ENCODE data around the gene UNK.
"Not testable (repeated sequence)": the region's sequence is repeated elsewhere in the genome, so short reads cannot be mapped to it uniquely, and the experiment has no call there.

Gene UNK

GRCh38 chr17:75854101-75854748, 69.6 kb downstream of the UNK start:
- TF ChIP-seq CTCF (IDR thresholded peaks at IDR 0.05; ENCODE audit: low read depth, low read length) = no peak
- DNase-seq (ENCODE audit: extremely low read depth, low read depth) = no peak

GRCh38 chr17:75854881-75855309, 70.3 kb downstream of the UNK start:
- TF ChIP-seq CTCF (IDR thresholded peaks at IDR 0.05; ENCODE audit: low read depth, low read length) = no peak; the same call in 1 of the 2 replicates
- DNase-seq (ENCODE audit: extremely low read depth, low read depth) = no peak

GRCh38 chr17:75855310-75856061, 70.9 kb downstream of the UNK start, which contains the start of gene WBP2:
Gene WBP2 (minus strand): TSS chr17:75855335. CDS start chr17:75855297, 38 bp downstream.
- DNase-seq (ENCODE audit: extremely low read depth, low read depth) = peak; percentile 99
- TF ChIP-seq CTCF (IDR thresholded peaks at IDR 0.05; ENCODE audit: low read depth, low read length) = peak; percentile 14

GRCh38 chr17:75856062-75856756, 71.6 kb downstream of the UNK start:
- no peak for DNase-seq (ENCODE audit: extremely low read depth, low read depth)
- TF ChIP-seq CTCF (IDR thresholded peaks at IDR 0.05; ENCODE audit: low read depth, low read length) = no peak

- not testable (repeated sequence) for DNase-seq (ENCODE audit: extremely low read depth, low read depth)
These were observed 74.8 kb downstream of the UNK start for GRCh38 chr17:75859358-75859757.

- TF ChIP-seq CTCF (IDR thresholded peaks at IDR 0.05; ENCODE audit: low read depth, low read length) = no peak
- no peak for DNase-seq (ENCODE audit: extremely low read depth, low read depth)
These were observed 77.3 kb downstream of the UNK start for GRCh38 chr17:75861927-75862317.

GRCh38 chr17:75864448-75864871, 79.9 kb downstream of the UNK start:
- no peak for TF ChIP-seq CTCF (IDR thresholded peaks at IDR 0.05; ENCODE audit: low read depth, low read length)
- DNase-seq (ENCODE audit: extremely low read depth, low read depth) = peak; percentile 75

- not testable (repeated sequence) for DNase-seq (ENCODE audit: extremely low read depth, low read depth)
These were observed 80.3 kb downstream of the UNK start for GRCh38 chr17:75864887-75865286.

GRCh38 chr17:75865404-75866188, 81.0 kb downstream of the UNK start:
- not testable (repeated sequence) for DNase-seq (ENCODE audit: extremely low read depth, low read depth)

GRCh38 chr17:75868730-75869281, 84.2 kb downstream of the UNK start:
- DNase-seq (ENCODE audit: extremely low read depth, low read depth) = not testable (repeated sequence)

Measured in AG09319 (cell line).